Measurements from ENCODE around the gene PPP2R3B.

Gene PPP2R3B

GRCh38 chrX:429266-429825, 42.6 kb upstream of the PPP2R3B start:
- no peak for DNase-seq (ENCODE audit: extremely low read depth, low read depth)
- TF ChIP-seq CTCF (IDR thresholded peaks at IDR 0.05; ENCODE audit: low read depth, low read length), result no peak

DNA sequence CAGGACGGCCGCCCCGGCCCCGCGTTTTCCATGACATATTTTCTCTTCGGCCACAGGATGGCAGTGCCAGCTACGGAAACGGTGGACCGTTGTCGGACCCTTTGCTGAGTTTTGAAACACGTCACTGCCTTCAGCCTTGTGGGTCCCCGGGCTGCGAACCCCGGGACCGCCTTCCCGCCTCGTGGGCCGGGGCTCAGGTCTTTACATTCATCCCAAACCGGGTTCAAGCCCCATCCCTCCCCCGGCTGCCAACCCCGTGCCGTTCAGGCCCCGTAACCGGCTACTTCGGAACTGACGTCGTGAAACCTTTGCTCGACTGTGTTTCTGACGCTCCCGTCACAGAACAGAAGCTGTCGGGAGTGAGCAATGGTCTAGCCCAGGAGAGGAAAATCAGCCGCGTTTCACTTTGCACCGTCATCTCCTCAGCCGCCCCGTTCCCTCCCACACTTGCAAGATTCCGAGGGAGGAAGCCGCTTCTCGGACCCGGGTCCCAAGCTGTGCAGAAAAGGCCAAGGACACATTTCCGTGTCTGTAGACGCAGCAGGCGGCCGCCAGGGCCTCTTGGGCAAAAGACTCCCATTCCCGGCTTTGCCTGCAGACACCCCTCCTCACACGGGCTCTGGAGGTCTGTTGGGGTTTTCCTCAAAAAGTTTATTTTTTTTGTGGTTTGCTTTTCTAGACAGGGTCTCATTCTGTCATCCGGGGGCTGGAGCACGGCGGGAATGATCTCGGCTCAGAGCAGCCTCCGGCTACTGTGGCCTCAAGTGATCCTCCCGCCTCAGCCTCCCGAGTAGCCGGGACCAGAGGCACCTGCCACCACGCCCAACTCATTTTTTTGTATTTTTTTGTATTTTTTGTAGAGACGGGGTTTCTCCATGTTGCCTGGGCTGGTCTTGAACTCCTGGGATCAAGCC, 41.4 kb upstream of the PPP2R3B start:
- no peak for DNase-seq (ENCODE audit: extremely low read depth, low read depth)
- TF ChIP-seq CTCF (IDR thresholded peaks at IDR 0.05; ENCODE audit: low read depth, low read length), result peak; percentile 41

GRCh38 chrX:426881-427280, 40.2 kb upstream of the PPP2R3B start:
- TF ChIP-seq CTCF (IDR thresholded peaks at IDR 0.05; ENCODE audit: low read depth, low read length), result no peak
- DNase-seq (ENCODE audit: extremely low read depth, low read depth), result no peak

GRCh38 chrX:425056-425455, 38.3 kb upstream of the PPP2R3B start:
- no peak for TF ChIP-seq CTCF (IDR thresholded peaks at IDR 0.05; ENCODE audit: low read depth, low read length)
- no peak for DNase-seq (ENCODE audit: extremely low read depth, low read depth)

GRCh38 chrX:421646-422391, 35.1 kb upstream of the PPP2R3B start:
- no peak for DNase-seq (ENCODE audit: extremely low read depth, low read depth)
- no peak for TF ChIP-seq CTCF (IDR thresholded peaks at IDR 0.05; ENCODE audit: low read depth, low read length)

- no peak for TF ChIP-seq CTCF (IDR thresholded peaks at IDR 0.05; ENCODE audit: low read depth, low read length)
- DNase-seq (ENCODE audit: extremely low read depth, low read depth), result no peak
Observed at GRCh38 chrX:420496-421223, 34.0 kb upstream of the PPP2R3B start.

Measured in AG09319 (cell line).